HuH-7.5 (cell line): Measurements from ENCODE around the gene MRS2.
A peak's percentile ranks its signal among the peaks of the same experiment; 100 is the strongest.

Experiments used
- DNase-seq: peaks from one replicate; pipeline ENCODE4 v3.0.0; 2011; ENCODE audit warnings: low spot score

Gene MRS2

GRCh38 chr6:24431045-24431451 is 28.3 kb downstream of the MRS2 start:
- DNase-seq = peak; percentile 27

- no peak for DNase-seq
These were observed 29.9 kb downstream of the MRS2 start for GRCh38 chr6:24432611-24433010.

GRCh38 chr6:24436979-24437378 is 34.2 kb downstream of the MRS2 start:
- DNase-seq = no peak

- DNase-seq = no peak
These were observed 37.3 kb downstream of the MRS2 start for GRCh38 chr6:24439858-24440539.

GRCh38 chr6:24440897-24441598 is 38.3 kb downstream of the MRS2 start:
- peak; percentile 22 for DNase-seq

- DNase-seq = no peak
These were observed 38.8 kb downstream of the MRS2 start for GRCh38 chr6:24441599-24441904.

- no peak for DNase-seq
These were observed 41.9 kb downstream of the MRS2 start for GRCh38 chr6:24444588-24444987.

- DNase-seq = no peak
These were observed 43.0 kb downstream of the MRS2 start for GRCh38 chr6:24445704-24446103.

- no peak for DNase-seq
These were observed 43.9 kb downstream of the MRS2 start for GRCh38 chr6:24446670-24447069.

- no peak for DNase-seq
These were observed 45.7 kb downstream of the MRS2 start for GRCh38 chr6:24448396-24448795.

- DNase-seq = no peak
These were observed 46.2 kb downstream of the MRS2 start for GRCh38 chr6:24448828-24449525.

- DNase-seq = no peak
These were observed 49.0 kb downstream of the MRS2 start for GRCh38 chr6:24451581-24452388.

- no peak for DNase-seq
These were observed 51.2 kb downstream of the MRS2 start for GRCh38 chr6:24453921-24454320.

- no peak for DNase-seq
These were observed 51.7 kb downstream of the MRS2 start for GRCh38 chr6:24454452-24454851.

GRCh38 chr6:24455061-24455460 is 52.3 kb downstream of the MRS2 start:
- DNase-seq = no peak

GRCh38 chr6:24458134-24458533 is 55.4 kb downstream of the MRS2 start:
- DNase-seq = no peak

- no peak for DNase-seq
These were observed 56.2 kb downstream of the MRS2 start for GRCh38 chr6:24458941-24459340.

- DNase-seq = no peak
These were observed 58.2 kb downstream of the MRS2 start for GRCh38 chr6:24460966-24461365.

GRCh38 chr6:24464253-24465038 is 61.7 kb downstream of the MRS2 start:
- DNase-seq = no peak

GRCh38 chr6:24469811-24470210 is 67.1 kb downstream of the MRS2 start:
- DNase-seq = no peak

GRCh38 chr6:24472181-24472580 is 69.4 kb downstream of the MRS2 start:
- DNase-seq = no peak
